CD4-positive, alpha-beta T cell treated with Interferon gamma for 1 hour (primary cell): ENCODE measurements around the gene IL17A.

Source experiments
- DNase-seq: peaks from one replicate; pipeline ENCODE4 v3.0.0-alpha.2; 2020

Gene IL17A

DNA sequence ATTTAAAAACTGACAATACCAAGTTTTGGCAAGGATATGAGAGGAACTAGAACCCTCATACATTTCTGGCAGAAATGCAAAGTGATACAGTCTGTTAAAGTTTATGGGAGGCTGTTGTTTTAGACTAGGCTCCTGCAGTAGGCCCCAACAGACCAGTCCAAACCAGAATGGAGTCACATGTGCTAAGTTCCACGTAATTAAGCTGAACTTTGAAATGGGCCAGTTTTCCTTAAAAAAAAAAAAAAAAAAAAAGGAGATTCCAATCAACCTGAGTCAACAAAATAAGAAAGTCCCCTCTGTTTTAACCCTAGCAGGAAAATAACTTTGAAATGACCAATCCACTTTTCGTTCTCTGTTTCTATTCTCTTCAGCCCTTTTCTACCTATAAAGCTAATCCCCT is 31.6 kb downstream of the IL17A start:
- DNase-seq = no peak

DNA sequence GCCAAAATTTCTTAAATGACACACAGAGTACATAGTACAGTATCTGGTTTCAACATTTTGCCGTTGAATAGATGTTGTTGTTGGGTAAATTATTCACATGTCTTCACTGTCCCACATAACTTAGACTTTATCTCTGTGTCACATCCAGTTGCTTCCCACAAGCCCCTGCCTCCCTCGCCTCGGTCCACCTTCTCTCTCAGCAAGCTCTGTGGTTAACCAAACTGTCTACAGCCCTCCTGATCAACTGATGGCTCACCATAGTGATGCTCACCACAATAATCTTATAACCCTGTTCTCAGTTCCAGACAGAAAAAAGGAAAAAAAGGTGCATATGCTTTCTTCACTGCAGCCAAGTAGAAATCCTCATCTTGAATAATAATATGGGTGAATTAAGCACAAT is 35.1 kb downstream of the IL17A start:
- no peak for DNase-seq

DNA sequence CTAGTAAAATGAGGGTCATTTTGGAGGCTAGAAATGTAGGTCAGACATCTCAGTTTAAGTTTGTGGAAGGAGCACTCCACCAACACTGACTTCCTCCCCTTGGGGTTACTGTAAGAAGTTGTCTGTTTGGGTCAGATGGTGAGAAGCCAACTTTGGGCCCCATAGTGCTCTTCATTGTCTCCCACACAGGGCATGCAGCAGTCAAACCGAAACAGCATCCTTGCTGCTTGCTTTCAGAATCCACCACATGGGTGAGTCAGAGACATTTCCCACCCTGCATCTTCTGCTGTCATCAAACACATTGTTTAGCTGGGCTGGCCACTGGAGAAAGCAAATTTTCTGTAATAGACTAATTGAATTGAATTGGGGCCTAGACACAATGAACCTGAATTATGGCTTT is 41.3 kb downstream of the IL17A start:
- no peak for DNase-seq

DNA sequence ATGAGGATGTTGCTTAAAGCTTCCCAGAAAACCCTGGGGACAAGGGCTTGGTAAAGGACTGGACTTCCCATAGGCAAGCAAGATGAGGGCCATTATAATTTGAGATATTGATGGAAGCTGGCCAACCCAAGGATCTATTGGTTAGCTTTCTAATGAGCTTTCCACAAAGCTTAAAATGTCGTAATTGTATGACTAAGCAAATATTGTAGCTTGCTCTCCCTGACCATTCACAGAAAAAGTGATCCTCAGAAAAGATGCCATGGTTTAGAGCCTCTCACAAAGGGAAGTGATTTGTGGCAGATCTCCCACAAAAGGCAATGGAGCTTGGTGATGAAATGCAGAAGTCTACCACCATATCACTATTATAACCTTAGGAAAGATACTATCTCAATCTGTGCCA is 44.5 kb downstream of the IL17A start:
- DNase-seq = no peak

DNA sequence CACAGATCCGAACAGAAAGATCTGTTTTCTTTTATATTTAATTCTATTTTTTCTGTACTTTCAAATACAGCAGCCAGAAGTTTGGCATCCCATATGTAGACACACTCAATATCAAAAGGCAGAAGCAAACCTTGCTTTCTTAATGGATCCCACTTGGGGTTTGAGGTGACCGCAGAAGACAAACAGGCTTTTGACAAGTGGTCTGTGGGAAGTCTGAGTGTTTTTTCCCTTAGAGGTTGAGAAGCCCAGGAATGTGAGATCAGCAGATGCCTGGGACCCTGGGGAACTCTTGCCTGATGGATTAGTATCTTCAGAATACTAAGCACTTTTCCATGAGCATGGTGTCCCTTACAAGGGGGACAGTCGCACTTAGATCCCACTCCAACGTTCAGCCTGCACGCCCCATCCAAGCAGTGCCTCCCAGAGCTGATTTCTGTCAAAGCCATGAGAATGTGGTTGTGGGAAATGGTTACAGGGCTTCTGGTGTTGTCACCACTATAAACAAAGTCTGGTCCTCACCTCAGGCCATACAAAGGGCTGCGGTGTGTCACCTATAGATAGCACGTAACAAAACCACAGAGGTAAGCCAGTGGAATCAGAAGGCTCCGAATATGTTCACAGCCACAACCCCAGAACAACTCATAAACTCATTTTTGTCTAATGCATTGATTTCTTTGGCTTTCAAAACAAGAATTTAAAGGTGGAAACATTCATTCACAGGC is 45.4 kb downstream of the IL17A start:
- DNase-seq = no peak

DNA sequence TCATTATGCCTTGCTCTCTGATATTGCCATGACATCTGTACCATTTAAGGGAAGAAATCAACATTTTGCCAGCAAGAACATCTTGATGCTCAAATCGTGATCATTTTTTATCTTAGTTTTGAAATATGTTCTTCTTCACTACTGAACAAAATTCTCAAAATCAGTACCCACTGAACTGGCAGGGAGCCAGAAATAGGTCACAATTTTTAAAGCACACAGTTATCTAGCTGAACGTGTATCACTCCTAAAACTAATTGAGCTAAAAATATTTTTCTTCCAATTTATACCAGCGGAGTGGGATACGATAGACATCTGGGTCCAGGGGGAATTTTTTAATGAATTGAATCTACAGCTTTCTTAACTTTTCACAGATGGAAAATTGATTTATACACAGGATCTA is 46.8 kb downstream of the IL17A start:
- no peak for DNase-seq

DNA sequence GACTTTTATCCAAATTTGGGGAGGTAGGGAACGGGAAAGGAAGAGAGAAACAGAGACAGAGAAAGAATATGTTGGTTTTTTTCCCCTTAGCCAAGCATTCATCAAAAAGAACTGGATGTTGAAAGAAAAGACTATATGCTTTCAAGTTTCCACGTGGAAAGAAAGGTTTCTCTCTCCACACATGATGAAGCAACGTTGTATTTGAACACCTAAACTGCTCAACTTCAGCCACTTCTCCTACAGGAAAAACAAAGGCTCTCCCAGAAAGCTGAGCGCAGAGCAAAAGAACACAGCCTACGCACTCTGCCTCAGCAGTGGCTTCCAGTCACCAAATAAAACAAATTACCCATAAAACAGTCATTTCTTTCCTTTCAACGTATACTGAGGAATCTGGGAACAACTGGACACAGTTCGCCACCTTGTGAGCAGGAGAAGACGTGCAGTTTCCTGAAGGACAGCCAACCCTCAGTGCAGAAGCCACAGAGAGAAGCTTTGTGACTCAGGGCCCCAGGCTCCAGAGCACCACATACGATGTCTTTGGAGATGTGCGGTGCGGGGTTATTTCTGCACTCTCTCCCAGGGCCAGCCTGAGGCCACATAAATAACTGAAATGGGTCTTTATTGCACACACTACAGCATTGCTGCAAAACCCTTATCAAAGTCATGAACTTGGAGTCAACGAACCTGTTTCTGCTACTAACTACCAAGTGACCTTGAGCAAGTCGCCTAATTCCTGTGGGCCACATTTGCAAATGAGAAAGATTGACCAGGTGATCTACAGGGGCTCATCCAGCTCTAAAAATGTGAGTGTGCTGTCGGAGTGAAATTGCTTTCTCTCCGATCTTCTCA is 48.0 kb downstream of the IL17A start:
- DNase-seq = no peak
